ENCODE data around the gene PARD3.
"Not testable (repeated sequence)": the region's sequence is repeated elsewhere in the genome, so short reads cannot be mapped to it uniquely, and the experiment has no call there.

Gene PARD3

GRCh38 chr10:34079702-34080484, 735.2 kb downstream of the PARD3 start:
- no peak for DNase-seq

- DNase-seq: no peak
Measured at GRCh38 chr10:34078745-34079470, 736.2 kb downstream of the PARD3 start.

- DNase-seq: no peak
Measured at GRCh38 chr10:34078017-34078744, 736.9 kb downstream of the PARD3 start.

GRCh38 chr10:34076443-34076842, 738.7 kb downstream of the PARD3 start:
- no peak for DNase-seq

GRCh38 chr10:34075254-34075926, 739.7 kb downstream of the PARD3 start:
- no peak for DNase-seq

GRCh38 chr10:34074051-34074450, 741.0 kb downstream of the PARD3 start:
- no peak for DNase-seq

- DNase-seq: not testable (repeated sequence)
Measured at GRCh38 chr10:34067741-34068140, 747.4 kb downstream of the PARD3 start.

GRCh38 chr10:34063592-34063991, 751.5 kb downstream of the PARD3 start:
- DNase-seq: no peak

- DNase-seq: no peak
Measured at GRCh38 chr10:34061841-34062240, 753.3 kb downstream of the PARD3 start.
